8988T (cell line): Measurements from ENCODE around the gene ISOC1.

ENCODE experiments used
- DNase-seq: peaks from one replicate; pipeline ENCODE4 v3.0.0; 2011

The ISOC1 gene

DNA sequence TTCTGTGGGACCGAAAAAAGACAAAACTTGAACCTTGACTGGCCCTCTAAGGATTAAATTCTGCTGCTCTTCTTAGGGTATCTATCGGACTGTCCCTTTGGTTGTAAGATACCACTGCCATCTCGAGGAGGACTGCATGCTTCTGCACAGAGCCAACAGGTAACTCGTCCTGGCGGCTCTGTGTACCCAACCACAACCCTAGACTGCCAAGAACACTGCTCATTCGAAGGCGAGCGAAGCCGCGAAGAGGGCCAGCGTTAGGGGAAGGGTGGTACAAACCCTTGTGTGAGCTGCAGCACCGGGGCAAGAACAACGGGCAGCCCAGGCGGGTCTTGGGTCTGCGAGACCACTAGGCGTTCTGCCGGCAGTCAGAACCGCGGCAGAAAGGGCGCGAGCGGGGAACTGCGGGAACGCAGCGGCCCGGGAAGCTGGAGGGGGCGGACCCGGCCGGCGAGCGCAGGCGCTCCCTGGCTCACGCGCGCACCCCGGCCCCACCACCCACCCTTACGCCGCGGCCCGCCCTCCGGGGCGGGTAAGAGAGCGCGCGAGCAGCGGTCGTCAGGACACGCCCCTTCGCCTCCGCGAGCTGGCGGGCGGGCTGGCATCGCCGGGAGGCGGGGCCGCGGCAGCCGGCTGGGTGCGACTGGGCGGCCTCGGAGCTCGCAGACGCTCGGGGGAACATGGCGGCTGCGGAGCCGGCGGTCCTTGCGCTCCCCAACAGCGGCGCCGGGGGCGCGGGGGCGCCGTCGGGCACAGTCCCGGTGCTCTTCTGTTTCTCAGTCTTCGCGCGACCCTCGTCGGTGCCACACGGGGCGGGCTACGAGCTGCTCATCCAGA is at the start of gene ISOC1:
ISOC1 (plus strand) TSS at position 663 of the 837 bp plus-strand sequence; CDS start at position 681, 18 bp downstream.
- DNase-seq: peak; percentile 68

- DNase-seq: no peak
These were observed 48.4 kb upstream of the ISOC1 start for GRCh38 chr5:129046151-129046550.

DNA sequence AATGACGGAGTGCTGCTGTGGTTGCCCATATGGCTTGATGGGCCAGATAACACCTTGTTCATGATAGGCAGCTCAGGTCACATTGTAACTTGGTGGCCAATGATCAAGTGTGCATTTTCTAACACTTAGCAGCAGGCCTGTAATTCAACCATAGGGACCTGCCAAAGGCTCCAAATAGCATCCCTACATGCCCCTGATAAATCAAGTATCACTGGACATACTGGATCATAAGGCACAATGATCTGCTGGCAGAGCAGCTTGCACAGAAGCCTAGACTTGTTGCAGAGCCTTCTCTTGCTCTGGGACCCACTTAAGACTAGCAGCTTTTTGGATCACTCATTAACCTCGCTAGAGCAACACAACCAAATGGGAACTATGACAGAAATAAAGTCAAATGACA is 46.0 kb upstream of the ISOC1 start:
- DNase-seq: no peak

- DNase-seq: no peak
These were observed 45.3 kb upstream of the ISOC1 start for GRCh38 chr5:129049126-129049799.

DNA sequence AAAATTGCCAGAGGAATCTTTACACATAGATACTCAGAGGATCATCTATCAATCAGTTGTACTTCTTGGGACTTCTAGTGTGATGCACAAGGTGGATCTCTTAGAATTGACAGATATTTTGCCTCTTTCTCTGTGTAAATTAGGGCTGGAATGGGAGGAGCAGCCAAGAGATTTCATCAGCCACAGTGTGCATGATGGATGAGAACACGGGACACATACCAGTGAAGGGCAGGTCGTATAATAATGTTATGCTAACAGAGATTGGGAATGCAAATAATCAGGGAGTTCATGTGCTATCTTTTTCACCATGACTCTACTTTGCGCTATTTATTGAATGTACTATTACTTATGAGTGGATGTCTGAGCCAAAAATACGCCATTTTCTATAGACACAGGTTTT is 43.3 kb upstream of the ISOC1 start:
- no peak for DNase-seq

DNA sequence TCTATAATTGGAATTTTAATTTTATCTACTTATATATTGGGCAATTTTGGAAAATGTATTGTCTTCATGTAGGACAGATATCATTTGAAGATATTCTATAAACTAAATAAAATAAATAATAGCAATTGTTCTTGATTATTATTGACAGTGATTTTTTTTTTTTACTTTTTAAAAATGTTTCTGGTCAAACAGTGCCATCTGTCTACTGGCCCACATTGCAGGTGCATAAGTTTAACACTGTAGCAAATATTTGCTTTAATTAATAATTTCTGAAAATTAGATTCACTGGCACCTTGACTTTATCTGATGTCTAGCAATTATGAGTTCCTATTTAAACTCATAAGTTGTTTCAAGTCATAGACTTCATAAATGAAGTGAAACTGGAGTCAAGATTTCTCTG is 41.1 kb upstream of the ISOC1 start:
- no peak for DNase-seq

- DNase-seq: no peak
These were observed 37.2 kb upstream of the ISOC1 start for GRCh38 chr5:129057329-129057728.

GRCh38 chr5:129061849-129062248 is 32.7 kb upstream of the ISOC1 start:
- no peak for DNase-seq

DNA sequence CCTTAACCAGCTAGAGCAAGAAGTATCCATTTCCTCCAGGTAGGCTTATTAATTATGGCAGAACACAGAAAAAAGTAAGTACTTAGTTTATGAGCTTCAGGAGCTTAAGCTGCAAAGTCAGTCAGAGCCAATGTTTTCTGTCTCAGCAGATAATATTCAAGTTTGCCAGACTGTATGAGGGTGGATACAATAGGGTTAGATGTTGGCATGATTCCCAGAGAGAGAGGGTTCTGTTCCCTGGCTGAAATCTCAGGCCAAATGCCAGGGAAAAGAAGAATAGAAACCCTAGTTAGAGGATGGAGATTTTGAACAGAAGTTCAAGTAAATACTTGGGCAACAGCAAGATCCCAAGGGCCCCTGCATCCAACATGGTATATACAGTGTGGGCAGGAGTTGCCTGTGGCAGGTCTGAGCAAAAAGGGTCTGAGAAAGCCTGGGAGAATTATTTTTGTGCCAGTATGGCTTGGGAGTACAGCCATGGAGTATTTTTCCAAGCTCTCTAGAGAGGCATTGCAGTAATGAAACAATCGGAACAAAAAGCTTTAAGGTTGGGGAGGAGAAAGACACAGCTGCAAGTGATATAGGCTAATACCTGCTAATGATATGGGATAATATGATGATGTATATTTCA is 31.0 kb upstream of the ISOC1 start:
- no peak for DNase-seq

DNA sequence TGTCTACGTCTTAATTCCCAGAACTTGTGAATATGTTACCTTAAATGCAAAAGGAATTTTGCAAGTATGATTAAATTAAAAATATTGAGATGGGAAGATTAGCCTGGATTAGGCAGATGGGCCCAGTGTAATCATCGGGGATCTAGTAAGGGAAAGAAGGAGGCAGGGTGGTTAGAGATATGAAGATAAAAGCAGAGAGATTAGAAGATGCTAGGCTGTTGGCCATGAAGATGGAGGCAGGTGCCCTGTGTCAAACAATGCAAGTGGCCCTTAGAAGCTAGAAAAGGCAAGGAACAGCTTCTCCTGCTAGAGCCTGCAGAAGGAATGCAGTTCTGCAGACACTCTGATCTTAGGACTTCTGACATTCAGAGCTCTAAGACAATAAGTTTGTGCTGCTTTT is 28.8 kb upstream of the ISOC1 start:
- DNase-seq: no peak

DNA sequence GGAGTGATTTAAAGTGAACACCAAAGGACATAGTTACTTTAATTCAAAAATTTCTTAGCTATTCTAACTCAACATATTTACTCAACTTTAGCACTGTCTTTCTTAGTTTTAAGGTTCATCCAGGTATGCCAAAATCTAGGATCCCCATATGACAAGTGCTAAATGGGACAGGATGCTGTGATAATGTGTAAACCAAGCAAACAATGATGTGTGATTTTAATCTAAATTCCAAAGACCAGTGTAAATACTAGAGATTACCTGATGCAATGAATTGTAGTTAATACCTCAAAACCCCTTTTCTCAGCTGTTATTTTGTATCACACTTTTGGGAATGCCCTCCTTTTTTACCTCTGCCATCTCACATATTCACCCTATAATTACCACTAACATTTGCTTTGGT is 26.8 kb upstream of the ISOC1 start:
- no peak for DNase-seq

DNA sequence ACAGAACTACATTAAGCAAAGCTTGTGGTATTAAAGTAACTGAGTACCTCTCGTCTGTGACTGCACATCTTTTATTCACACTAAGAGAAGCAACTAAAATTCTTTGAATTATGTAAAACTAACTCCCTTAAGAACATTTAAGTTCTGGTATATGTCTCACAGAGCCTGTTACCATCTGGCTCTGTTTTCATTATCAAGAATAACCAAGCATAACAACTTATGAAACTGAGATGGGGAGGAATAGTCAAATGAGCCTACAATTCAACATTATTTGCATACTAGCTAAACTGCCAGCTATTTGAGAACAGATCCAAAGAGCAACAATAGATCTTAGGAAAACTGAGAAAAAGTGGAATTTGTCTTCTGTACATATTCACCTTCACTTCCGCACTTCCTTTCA is 25.3 kb upstream of the ISOC1 start:
- DNase-seq: no peak

- no peak for DNase-seq
These were observed 21.4 kb upstream of the ISOC1 start for GRCh38 chr5:129073111-129073510.

- DNase-seq: no peak
These were observed 19.6 kb upstream of the ISOC1 start for GRCh38 chr5:129074903-129075302.

DNA sequence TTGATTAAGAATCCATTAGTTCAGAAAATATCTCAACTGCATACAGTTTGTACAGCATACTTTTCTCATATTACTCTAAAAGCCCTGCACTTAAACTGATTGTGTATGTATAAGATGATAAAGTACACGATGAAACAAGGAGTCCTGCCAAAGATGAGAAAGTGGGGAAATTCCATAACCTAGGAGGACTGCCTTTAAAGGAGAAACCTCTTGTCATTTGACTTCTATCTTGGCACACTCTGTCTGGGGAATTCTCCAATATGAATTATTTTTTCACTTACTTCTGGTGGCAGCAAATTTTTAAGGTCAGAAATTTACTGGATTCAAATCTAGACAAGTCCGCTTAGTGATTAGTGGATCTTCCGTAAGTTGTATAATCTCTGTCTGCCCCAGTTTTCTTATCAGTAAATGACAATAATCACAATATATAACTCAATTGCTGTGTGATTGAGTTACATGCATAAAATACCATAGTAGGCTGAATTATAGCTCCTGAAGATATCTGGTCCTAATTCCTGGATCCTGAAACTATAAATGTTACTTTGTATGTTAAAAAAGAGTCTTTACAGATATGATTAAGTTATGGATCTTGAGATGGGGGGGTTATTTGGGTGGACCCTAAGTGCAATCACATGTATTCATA is 17.0 kb upstream of the ISOC1 start:
- no peak for DNase-seq

DNA sequence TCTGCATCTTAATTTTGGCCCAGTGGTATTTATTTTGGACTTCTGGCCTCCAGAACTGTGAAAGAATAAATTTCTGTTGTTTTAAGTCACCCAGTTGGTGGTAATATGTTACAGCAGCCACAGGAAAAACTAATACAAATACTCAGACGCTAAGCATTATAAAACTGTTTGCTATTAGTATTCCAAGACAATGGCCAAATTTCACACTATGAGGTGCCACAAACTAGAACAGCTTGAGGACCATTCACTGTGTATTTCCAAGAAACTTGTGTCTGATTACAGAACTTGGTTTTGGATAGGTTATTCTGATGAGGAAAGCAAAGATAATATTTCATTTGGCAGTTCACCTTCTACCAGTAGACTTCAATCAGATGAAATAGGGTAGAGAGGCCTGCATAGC is 16.3 kb upstream of the ISOC1 start:
- no peak for DNase-seq

DNA sequence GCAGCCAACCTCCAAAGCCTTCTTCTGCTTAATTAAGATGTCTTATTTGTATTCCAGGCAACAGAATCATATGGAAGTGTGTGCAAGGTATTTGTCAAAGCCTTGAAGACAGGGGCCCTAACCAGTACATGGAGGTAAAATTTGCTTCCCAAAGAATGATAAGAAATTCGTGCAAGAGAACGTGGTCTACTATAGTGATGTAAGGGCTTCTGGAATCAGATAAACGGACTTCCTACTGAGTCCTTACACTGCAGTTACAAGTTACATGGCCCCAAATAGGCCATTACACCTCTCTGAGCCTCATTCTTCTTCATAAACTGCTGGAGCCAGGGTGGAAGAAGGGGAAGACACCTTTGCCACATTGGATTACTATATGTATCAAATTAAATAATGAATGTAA is 15.9 kb upstream of the ISOC1 start:
- no peak for DNase-seq

- no peak for DNase-seq
These were observed 15.1 kb upstream of the ISOC1 start for GRCh38 chr5:129079496-129079895.

DNA sequence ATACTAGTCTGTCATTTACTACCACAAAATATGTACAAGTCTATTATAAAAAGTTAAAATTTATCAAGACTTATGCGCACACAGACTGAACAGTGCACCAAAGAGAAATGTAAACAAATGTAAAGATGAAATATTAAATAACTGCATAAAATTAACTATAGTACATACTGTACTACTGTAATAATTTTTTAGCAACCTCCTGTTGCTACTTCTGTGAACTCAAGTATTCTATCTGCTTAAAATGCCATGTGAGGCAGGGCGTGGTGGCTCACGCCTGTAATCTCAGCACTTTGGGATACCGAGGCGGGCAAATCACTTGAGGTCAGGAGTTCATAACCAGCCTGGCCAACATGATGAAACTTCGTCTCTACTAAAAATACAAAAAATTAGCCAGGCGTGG is 13.8 kb upstream of the ISOC1 start:
- no peak for DNase-seq

GRCh38 chr5:129082225-129083136 is 12.1 kb upstream of the ISOC1 start:
- no peak for DNase-seq

- peak; percentile 14 for DNase-seq
These were observed 663 bp downstream of the ISOC1 start for GRCh38 chr5:129094924-129095899.
